GM12801 (cell line): ENCODE data around the gene FNDC3B.

Experiments used
- CTCF ChIP-seq: IDR thresholded peaks from one replicate; pipeline ENCODE4 v1.5.1; 2011; ENCODE audit warnings: control low read depth; ENCODE audit not compliant: insufficient read length; ENCODE audit errors: extremely low read depth

Gene FNDC3B

GRCh38 chr3:172154768-172155664 lies 115.6 kb downstream of the FNDC3B start:
- TF ChIP-seq CTCF: no peak

- no peak for TF ChIP-seq CTCF
Observed at GRCh38 chr3:172155897-172156585, 116.7 kb downstream of the FNDC3B start.

GRCh38 chr3:172156586-172156955 lies 117.2 kb downstream of the FNDC3B start:
- TF ChIP-seq CTCF: no peak

GRCh38 chr3:172157564-172158258 lies 118.3 kb downstream of the FNDC3B start:
- TF ChIP-seq CTCF: no peak

- no peak for TF ChIP-seq CTCF
Observed at GRCh38 chr3:172158741-172159140, 119.4 kb downstream of the FNDC3B start.

GRCh38 chr3:172159376-172159775 lies 120.0 kb downstream of the FNDC3B start:
- no peak for TF ChIP-seq CTCF

GRCh38 chr3:172159962-172160538 lies 120.7 kb downstream of the FNDC3B start:
- TF ChIP-seq CTCF: no peak
